ENCODE data around the gene FKBP3. TPM values are rescaled to one million over a fixed set of nuclear protein-coding genes. Genes with fewer than 3 reads are reported as not detected.
A peak's percentile ranks its signal among the peaks of the same experiment; 100 is the strongest.

FKBP3 gene
- total RNA-seq = 10 to 100 TPM; 11.0 to 28.4 (median 13.9) TPM
- 10 to 100 TPM; 44.6 to 65.3 TPM for polyA plus RNA-seq

GRCh38 chr14:45134051-45134958 is at the start of gene FKBP3:
TSS of gene FKBP3 (minus strand) at chr14:45134481. CDS start at chr14:45134456, 25 bp downstream.
- no peak for TF ChIP-seq CTCF (IDR thresholded peaks at IDR 0.05)
- peak within 1 kb of the TSS; percentile 51 to 73 (median 70) for H3K4me3 ChIP-seq
- peak; percentile 94 to 98 (median 94) for ATAC-seq
- WGBS, 2 donors = 0 to 1% methylated on average over 53 of the region's 53 CpGs
- FAIRE-seq = peak; percentile 97
- H3K27ac ChIP-seq = peak within 1 kb of the TSS; percentile 73 to 84 (median 82)
- no peaks in the 10 kb centered on the region for H3K36me3 ChIP-seq
- DNase-seq = peak; percentile 94 to 98 (median 96)
- H3K4me1 ChIP-seq = peaks cover 9 to 17% (median 12%) of the 10 kb centered on the region in 3 donors
- H3K27me3 ChIP-seq = no peaks in the 10 kb centered on the region
- no peaks in the 10 kb centered on the region for H3K9me3 ChIP-seq
- intact Hi-C loops (cut with DNase I) = no loop called here

DNA sequence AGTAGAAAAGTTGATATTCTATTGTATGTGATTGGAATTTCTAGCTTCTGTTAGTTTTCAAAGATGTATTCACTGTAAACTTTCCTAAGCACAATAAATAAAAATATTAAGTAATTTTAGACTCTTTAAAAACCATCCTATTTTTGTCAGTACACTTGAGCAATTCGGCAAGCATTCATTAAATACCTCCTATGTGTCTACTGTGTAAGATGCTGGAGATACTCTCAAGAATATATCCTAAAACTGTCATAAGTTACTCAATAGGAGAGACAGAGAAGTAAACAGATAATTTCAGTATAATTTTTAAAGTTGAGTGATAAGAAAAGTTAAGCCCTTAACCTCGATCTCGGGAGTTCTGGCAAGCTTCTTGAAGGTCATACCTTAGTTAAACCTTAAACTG is 47.5 kb upstream of the FKBP3 start:
- ATAC-seq (no peak), FAIRE-seq (no peak), DNase-seq (no peak)
- no peaks in the 10 kb centered on the region for H3K9me3 ChIP-seq
- H3K27ac ChIP-seq = no peak overlapping the region
- TF ChIP-seq CTCF (IDR thresholded peaks at IDR 0.05) = no peak
- intact Hi-C loops (cut with DNase I) = no loop called here
- no peaks in the 10 kb centered on the region for H3K36me3 ChIP-seq
- H3K4me1 ChIP-seq = no peaks in the 10 kb centered on the region
- 32 to 33% methylated on average over 3 of the region's 3 CpGs for WGBS, 2 donors
- H3K27me3 ChIP-seq = no peaks in the 10 kb centered on the region
- no peak overlapping the region for H3K4me3 ChIP-seq

DNA sequence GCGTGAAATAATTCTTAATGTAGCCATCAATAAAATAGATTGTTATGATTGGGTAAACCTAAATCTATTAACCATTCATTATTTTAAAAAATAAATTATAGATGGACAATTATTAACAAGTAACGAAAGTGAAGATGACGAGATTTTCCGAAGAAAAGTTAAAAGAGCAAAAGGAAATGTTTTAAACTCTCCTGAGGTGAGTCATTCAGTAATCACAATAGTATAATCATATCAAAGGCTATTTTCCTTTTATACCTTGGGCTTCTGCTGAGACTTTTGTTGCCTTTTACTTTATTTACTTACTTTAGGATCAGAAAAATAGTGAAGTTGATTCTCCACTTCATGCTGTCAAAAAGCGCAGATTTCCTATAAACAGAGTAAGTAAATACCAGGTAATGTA is 47.0 kb upstream of the FKBP3 start:
- H3K9me3 ChIP-seq = no peaks in the 10 kb centered on the region
- H3K4me3 ChIP-seq = no peak overlapping the region
- no peaks in the 10 kb centered on the region for H3K4me1 ChIP-seq
- H3K27ac ChIP-seq = no peak overlapping the region
- H3K36me3 ChIP-seq = no peaks in the 10 kb centered on the region
- ATAC-seq (no peak), DNase-seq (no peak), FAIRE-seq (peak; percentile 54)
- 94 to 96% methylated on average over 5 of the region's 5 CpGs for WGBS, 2 donors
- H3K27me3 ChIP-seq = no peaks in the 10 kb centered on the region
- intact Hi-C loops (cut with DNase I) = no loop called here
- no peak for TF ChIP-seq CTCF (IDR thresholded peaks at IDR 0.05)

DNA sequence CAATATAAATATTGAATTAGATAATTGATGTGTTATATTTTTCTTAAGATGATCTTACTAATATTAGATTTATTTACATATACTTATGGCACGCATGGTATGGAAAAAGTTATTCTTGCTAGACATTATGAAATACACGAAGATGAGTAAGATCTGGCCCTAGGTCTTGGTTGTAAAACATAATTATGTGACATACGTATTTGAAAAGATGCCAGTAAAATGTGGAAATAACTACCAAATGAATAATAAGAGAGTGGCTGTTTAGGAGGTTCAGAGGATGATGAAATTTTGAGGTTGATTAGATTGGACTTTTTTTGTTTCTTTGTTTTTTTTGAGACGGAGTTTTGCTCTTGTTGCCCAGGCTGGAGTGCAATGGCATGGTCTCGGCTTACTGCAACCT is 42.8 kb upstream of the FKBP3 start:
- DNase-seq = no peak
- no peaks in the 10 kb centered on the region for H3K36me3 ChIP-seq
- 88 to 94% methylated on average over 5 of the region's 5 CpGs for WGBS, 2 donors

More for the DNA sequence above, 42.8 kb upstream of the FKBP3 start:
- no peak for TF ChIP-seq CTCF (IDR thresholded peaks at IDR 0.05)
- H3K27me3 ChIP-seq = no peaks in the 10 kb centered on the region
- H3K4me3 ChIP-seq = no peak overlapping the region
- ATAC-seq (no peak), FAIRE-seq (no peak)
- no peaks in the 10 kb centered on the region for H3K9me3 ChIP-seq
- no peaks in the 10 kb centered on the region for H3K4me1 ChIP-seq
- intact Hi-C loops (cut with DNase I) = no loop called here
- H3K27ac ChIP-seq = no peak overlapping the region

Measured in pancreas (tissue), 10 donors.